ENCODE results near the gene PGLYRP4.

The PGLYRP4 gene

GRCh38 chr1:153313288-153313687 lies 35.4 kb downstream of the PGLYRP4 start:
- TF ChIP-seq, protein P1, sequence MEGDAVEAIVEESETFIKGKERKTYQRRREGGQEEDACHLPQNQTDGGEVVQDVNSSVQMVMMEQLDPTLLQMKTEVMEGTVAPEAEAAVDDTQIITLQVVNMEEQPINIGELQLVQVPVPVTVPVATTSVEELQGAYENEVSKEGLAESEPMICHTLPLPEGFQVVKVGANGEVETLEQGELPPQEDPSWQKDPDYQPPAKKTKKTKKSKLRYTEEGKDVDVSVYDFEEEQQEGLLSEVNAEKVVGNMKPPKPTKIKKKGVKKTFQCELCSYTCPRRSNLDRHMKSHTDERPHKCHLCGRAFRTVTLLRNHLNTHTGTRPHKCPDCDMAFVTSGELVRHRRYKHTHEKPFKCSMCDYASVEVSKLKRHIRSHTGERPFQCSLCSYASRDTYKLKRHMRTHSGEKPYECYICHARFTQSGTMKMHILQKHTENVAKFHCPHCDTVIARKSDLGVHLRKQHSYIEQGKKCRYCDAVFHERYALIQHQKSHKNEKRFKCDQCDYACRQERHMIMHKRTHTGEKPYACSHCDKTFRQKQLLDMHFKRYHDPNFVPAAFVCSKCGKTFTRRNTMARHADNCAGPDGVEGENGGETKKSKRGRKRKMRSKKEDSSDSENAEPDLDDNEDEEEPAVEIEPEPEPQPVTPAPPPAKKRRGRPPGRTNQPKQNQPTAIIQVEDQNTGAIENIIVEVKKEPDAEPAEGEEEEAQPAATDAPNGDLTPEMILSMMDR (IDR thresholded peaks at IDR 0.05; ENCODE audit: low read depth, low read length, missing control alignments) = no peak
- no peak for DNase-seq (ENCODE audit: low read depth)
- H3K4me3 ChIP-seq (ENCODE audit: low read depth, low read length) = no peak overlapping the region

DNA sequence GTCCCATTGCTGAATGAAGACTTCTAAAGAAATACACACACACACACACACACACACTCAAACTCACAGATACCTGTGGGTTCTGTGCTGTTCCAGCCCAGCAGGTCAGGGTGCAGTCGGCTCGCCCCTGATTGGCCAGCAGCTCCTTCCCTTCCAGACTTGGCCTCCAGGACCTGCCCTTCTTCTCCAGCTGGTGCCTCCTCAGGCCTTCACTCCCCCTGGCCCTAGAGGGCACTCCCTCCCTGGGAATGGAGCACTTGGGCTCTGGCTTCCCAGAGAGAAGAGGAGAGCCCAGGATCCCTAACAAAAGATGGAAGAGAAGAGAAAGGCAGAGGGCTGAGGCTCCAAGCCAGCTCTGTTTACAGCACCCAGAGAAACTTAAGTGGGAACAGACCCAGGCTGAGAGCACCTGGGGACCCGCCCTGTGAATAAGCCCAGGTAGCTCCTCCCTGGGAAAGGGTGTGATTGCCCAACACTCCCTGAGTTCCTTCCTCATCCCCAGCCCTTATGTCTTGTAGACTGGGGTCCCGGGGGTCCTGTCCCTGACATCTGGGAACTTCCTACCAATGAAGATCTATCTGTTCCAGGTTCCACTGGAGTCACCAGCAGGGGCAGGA lies 36.0 kb downstream of the PGLYRP4 start, which contains the start of gene PGLYRP3:
Gene PGLYRP3 (minus strand): TSS at position 383 of the 617 bp plus-strand sequence. CDS start 2,287 bp downstream, outside the sequence.
- no peak for DNase-seq (ENCODE audit: low read depth)
- no peak within 1 kb of the TSS for H3K4me3 ChIP-seq (ENCODE audit: low read depth, low read length)

GRCh38 chr1:153310526-153310925 lies 38.1 kb downstream of the PGLYRP4 start:
- DNase-seq (ENCODE audit: low read depth) = no peak
- TF ChIP-seq, protein P1 (IDR thresholded peaks at IDR 0.05; ENCODE audit: low read depth, low read length, missing control alignments) = no peak
- no peak overlapping the region for H3K4me3 ChIP-seq (ENCODE audit: low read depth, low read length)

More for the DNA sequence above, 36.0 kb downstream of the PGLYRP4 start, which contains the start of gene PGLYRP3:
- TF ChIP-seq, protein P1 (IDR thresholded peaks at IDR 0.05; ENCODE audit: low read depth, low read length, missing control alignments) = no peak

DNA sequence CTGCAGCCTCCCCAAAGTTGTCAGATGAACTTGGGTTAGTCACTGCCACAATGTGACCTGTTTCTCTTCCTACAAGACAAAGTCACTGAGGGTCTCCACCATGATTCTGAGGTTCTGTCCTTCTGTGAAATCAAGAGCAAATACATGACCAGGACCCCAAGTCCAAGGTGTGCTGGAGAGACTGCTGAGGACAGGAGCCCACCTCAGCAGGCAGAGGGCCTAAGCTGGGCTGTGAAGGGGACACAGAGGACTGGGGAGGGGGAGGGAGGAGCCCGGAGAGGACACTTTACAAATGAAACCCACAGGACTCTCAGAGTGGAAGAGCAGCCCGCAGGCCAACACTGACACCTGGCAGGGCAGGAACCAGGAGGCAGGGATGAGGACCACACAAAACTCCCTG lies 39.2 kb downstream of the PGLYRP4 start:
- TF ChIP-seq, protein P1 (IDR thresholded peaks at IDR 0.05; ENCODE audit: low read depth, low read length, missing control alignments) = no peak
- no peak for DNase-seq (ENCODE audit: low read depth)
- no peak overlapping the region for H3K4me3 ChIP-seq (ENCODE audit: low read depth, low read length)

DNA sequence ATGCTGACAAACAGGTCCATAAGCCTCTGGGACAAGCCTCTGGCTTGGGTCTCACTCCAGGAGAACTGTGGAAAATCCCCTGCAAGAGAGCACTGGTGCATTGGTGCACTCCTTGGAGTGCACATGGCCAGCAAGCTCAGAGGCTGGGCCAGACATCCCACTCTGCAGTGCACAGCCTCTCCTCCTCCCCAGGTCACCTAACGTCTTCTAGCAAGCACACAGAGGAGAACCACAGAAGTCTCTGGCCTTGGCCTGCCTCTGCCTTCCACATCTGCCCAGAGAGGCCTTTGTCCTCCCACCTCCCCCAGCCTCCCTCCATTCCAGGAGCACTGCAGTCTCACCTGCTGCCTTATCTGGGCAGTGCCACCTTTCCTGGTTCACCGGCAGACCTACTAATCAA lies 40.1 kb downstream of the PGLYRP4 start:
- H3K4me3 ChIP-seq (ENCODE audit: low read depth, low read length) = no peak overlapping the region
- TF ChIP-seq, protein P1 (IDR thresholded peaks at IDR 0.05; ENCODE audit: low read depth, low read length, missing control alignments) = no peak
- DNase-seq (ENCODE audit: low read depth) = no peak

GRCh38 chr1:153307221-153307600 lies 41.4 kb downstream of the PGLYRP4 start:
- H3K4me3 ChIP-seq (ENCODE audit: low read depth, low read length) = no peak overlapping the region
- TF ChIP-seq, protein P1 (IDR thresholded peaks at IDR 0.05; ENCODE audit: low read depth, low read length, missing control alignments) = no peak
- no peak for DNase-seq (ENCODE audit: low read depth)
